K562 (cell line): ENCODE results near the gene FAM120AOS. TPM values are rescaled to one million over a fixed set of nuclear protein-coding genes. Genes with fewer than 3 reads are reported as not detected.

Source experiments
- ATAC-seq: fragments of 200-7000 bp; cut with Tn5 transposase; 3 replicates; pipeline ENCODE4 v1.9.1; 2020; ENCODE audit warnings: moderate library complexity
- BruUV-seq: library from RNA; stranded (reverse); fragments of 400-500 nt; replicated peaks from 2 replicates; lab custom pipeline; 2021; lab: Mats Ljungman, UMichigan
- CTCF ChIA-PET: fragments of 300-600 bp; formaldehyde crosslinking; extraction: SDS; loops from one replicate; lab custom pipeline; 2021; ENCODE audit warnings: low intra/inter-chr PET ratio; lab: Yijun Ruan, JAX
- POLR2A ChIA-PET: fragments of 300-600, 350-650 bp; sonication (Branson Sonifier 250); formaldehyde crosslinking; extraction: SDS; loops from one replicate; lab custom pipeline; 2021; ENCODE audit warnings: antibody characterized with exemption, inconsistent platforms; lab: Yijun Ruan, JAX
- DNase-seq, 4 experiments: peaks; one replicate each; pipeline versions ENCODE4 v3.0.0 to v3.0.0-alpha.2; 2011 to 2018; ENCODE audit warnings: low spot score in 3 of 4, mixed read lengths in 3 of 4; ENCODE audit errors: extremely low read depth in 1 of 4
- FAIRE-seq: peaks from 2 replicates; lab custom pipeline; 2011; peaks lifted over from hg19 to GRCh38; lab: Jason Lieb, UNC
- H2AFZ ChIP-seq: 2 replicates; pipeline ENCODE4 v1.6.0; 2011; ENCODE audit warnings: low read depth, low read length, control low read depth, inconsistent platforms
- H3K27ac ChIP-seq: fragments of 200-600 bp; 3 replicates; pipeline ENCODE4 v1.8.0; 2011; ENCODE audit warnings: low read depth, mild to moderate bottlenecking, control low read depth, inconsistent platforms, low read length, moderate library complexity, mixed read lengths; ENCODE audit errors: extremely low read depth
- H3K27me3 ChIP-seq, 2 experiments: fragments of 300-600 bp in 1 of 2; 2 replicates in 1 of 2; 3 replicates in 1 of 2; pipeline versions ENCODE4 v1.6.0 to v1.8.0; 2011; ENCODE audit warnings: inconsistent platforms in 2 of 2, low read length in 2 of 2, mild to moderate bottlenecking in 1 of 2, mixed read lengths in 1 of 2, moderate library complexity in 1 of 2; ENCODE audit not compliant: control insufficient read depth in 2 of 2, insufficient read depth in 2 of 2
- H3K36me3 ChIP-seq: fragments of 300-600 bp; 3 replicates; pipeline ENCODE4 v1.8.0; 2011; ENCODE audit warnings: mild to moderate bottlenecking, low read length, inconsistent platforms; ENCODE audit not compliant: control insufficient read depth, insufficient read depth
- H3K4me1 ChIP-seq, 2 experiments: fragments of 200-600 bp in 1 of 2; replicated peaks in 1 of 2; 2 replicates in 1 of 2; 3 replicates in 1 of 2; pipeline versions ENCODE4 v1.5.1 to v1.8.0; 2011; ENCODE audit warnings: inconsistent platforms in 2 of 2, low read length in 2 of 2, mild to moderate bottlenecking in 1 of 2, mixed read lengths in 1 of 2, moderate library complexity in 1 of 2; ENCODE audit not compliant: control insufficient read depth in 2 of 2, insufficient read depth in 2 of 2
- H3K4me2 ChIP-seq: 2 replicates; pipeline ENCODE4 v1.6.1; 2011; ENCODE audit warnings: low read length, control low read depth, inconsistent platforms, mixed read lengths; ENCODE audit not compliant: insufficient read depth
- H3K4me3 ChIP-seq: fragments of 200-600 bp; sonication (generic), shearing (Covaris generic); 2 replicates; pipeline ENCODE4 v1.5.1; 2016; ENCODE audit warnings: control low read depth, inconsistent platforms
- H3K79me2 ChIP-seq: fragments of 200-600 bp; 3 replicates; pipeline ENCODE4 v1.8.0; 2011; ENCODE audit warnings: low read length, inconsistent platforms; ENCODE audit not compliant: control insufficient read depth, insufficient read depth
- H3K9ac ChIP-seq, 2 experiments: 2 replicates each; pipeline versions ENCODE4 v1.6.0 to v1.6.1; 2011; ENCODE audit warnings: low read depth in 2 of 2, low read length in 2 of 2, control low read depth in 1 of 2, inconsistent platforms in 1 of 2, mild to moderate bottlenecking in 1 of 2, mixed read lengths in 1 of 2; ENCODE audit not compliant: insufficient read depth in 1 of 2
- H3K9me1 ChIP-seq: one replicate; pipeline ENCODE4 v1.6.0; 2011; ENCODE audit warnings: inconsistent platforms, mild to moderate bottlenecking, low read length, moderate library complexity; ENCODE audit not compliant: control insufficient read depth, insufficient read depth
- H3K9me3 ChIP-seq: replicated peaks from 2 replicates; pipeline ENCODE4 v1.5.1; 2011; ENCODE audit warnings: low read depth, low read length, inconsistent platforms; ENCODE audit not compliant: control insufficient read depth, insufficient read depth
- H4K20me1 ChIP-seq: replicated peaks from 2 replicates; pipeline ENCODE4 v1.6.1; 2011; ENCODE audit warnings: low read length, inconsistent platforms, mixed read lengths; ENCODE audit not compliant: control insufficient read depth, insufficient read depth
- EP300 ChIP-seq: IDR thresholded peaks from 2 replicates; pipeline ENCODE4 v1.6.1; 2012; ENCODE audit warnings: low read length, improper control_type of control experiment
- HLTF ChIP-seq: fragments of 450-650 bp; IDR thresholded peaks from 2 replicates; pipeline ENCODE4 v1.6.1; 2016
- NFE2L1 ChIP-seq: fragments of 450-650 bp; IDR thresholded peaks from 2 replicates; pipeline ENCODE4 v1.6.1; 2016; ENCODE audit warnings: missing genetic modification characterization, low read depth, mild to moderate bottlenecking, missing compliant biosample characterization, moderate library complexity, borderline replicate concordance
- ZNF175 ChIP-seq: fragments of 200-800 bp; sonication (Bioruptor generic); IDR thresholded peaks from 2 replicates; pipeline ENCODE4 v1.6.1; 2016; ENCODE audit warnings: low read depth, mild to moderate bottlenecking, missing genetic modification characterization, missing compliant biosample characterization
- ZNF23 ChIP-seq: fragments of 250-450 bp; sonication (Bioruptor Pico); IDR thresholded peaks from 2 replicates; pipeline ENCODE4 v1.4.0; 2020; ENCODE audit warnings: mild to moderate bottlenecking
- WGBS: fragments of 100-300 bp; shearing (Covaris generic); methylation state at CpG from one replicate; pipeline ENCODE4 v1.1.6; 2016; ENCODE audit warnings: low coverage, mixed read lengths; ENCODE audit not compliant: insufficient coverage; ENCODE audit errors: missing lambda C conversion rate; 5-methylcytosine and 5-hydroxymethylcytosine counted together
- in situ Hi-C: fragments of 300-500 bp; cut with MboI; formaldehyde crosslinking; loops from 4 replicates; pipeline ENCODE4 v1.15.0; 2018; ENCODE audit warnings: inconsistent platforms, mixed read lengths
- intact Hi-C: fragments of 100-400 bp; cut with micrococcal nuclease; formaldehyde crosslinking; loops from 2 replicates; pipeline ENCODE4 v1.14.2; 2022
- polyA plus RNA-seq, 8 experiments: library from polyadenylated mRNA; depleted of rRNA in 4 of 8; stranded (reverse) in 5 of 8; unstranded in 3 of 8; fragments of >200 nt; fragmentation: Nextera tagmentation in 2 of 8; fragmentation: Illumina TruSeq in 1 of 8; extraction: Ambion mirVana in 2 of 8; extraction: Trizol in 1 of 8; gene quantifications; 2 replicates each; pipeline versions ENCODE4 v1.2.1 to v1.2.3, GENCODE V29; 2011 to 2014; ENCODE audit warnings: inconsistent platforms in 1 of 8, missing spikeins in 1 of 8
- total RNA-seq, 7 experiments: library from RNA; depleted of rRNA in 6 of 7; stranded (reverse); fragments of >200 nt in 6 of 7; fragmentation: Illumina TruSeq in 2 of 7; extraction: Trizol in 2 of 7; gene quantifications; 2 replicates each; pipeline versions ENCODE4 v1.2.1 to v1.2.3, GENCODE V29; 2011 to 2021; ENCODE audit warnings: low replicate concordance in 1 of 7
- TF ChIP-seq, protein P1 (sequence below): fragments of 450-650 bp; formaldehyde crosslinking; IDR thresholded peaks from 2 replicates; pipeline ENCODE4 v1.4.0; 2020; ENCODE audit warnings: mild to moderate bottlenecking, moderate library complexity
- TF ChIP-seq, protein P2 (sequence below), 2 experiments: fragments of 200-800 bp in 1 of 2; sonication (Bioruptor generic) in 1 of 2; sonication (generic) in 1 of 2; formaldehyde crosslinking in 1 of 2; IDR thresholded peaks in 1 of 2; conservative IDR thresholded peaks in 1 of 2; 2 replicates each; pipeline versions ENCODE4 v1.5.0 to v1.6.1; 2016 to 2020; ENCODE audit warnings: missing compliant biosample characterization in 1 of 2, missing genetic modification characterization in 1 of 2, missing genetic modification reagents in 1 of 2

Gene FAM120AOS
- total and polyA plus RNA-seq, 9 of the 15 experiments (the other 6 are each of a cell fraction or from before 2014, with no cell fraction given): 18.8 to 53.4 (median 41.4) TPM

DNA sequence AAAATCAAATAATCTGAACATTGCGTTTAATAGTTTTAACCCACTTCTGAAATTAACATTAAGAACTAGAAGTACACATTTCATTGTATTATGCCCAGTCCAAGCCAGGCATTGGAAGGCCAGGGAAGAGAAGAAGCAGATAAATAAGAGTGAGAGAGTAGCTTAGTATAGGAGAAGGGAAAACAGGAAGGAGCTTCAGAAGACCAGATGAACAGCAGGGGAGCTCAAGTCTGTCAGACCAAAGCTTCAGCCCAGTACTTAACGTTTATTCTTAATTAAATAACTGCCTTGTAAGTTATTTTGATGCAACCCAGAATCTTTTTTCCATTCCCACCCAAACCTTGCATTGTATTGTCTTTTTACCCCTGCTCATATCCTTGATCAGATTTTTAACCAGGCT is 11.5 kb upstream of the FAM120AOS start:
- Histone ChIP-seq H3K4me3 (no peak overlapping the region), H3K9me1 (peaks cover 3% of the 10 kb centered on the region), H3K9ac (no peak overlapping the region), H3K79me2 (peaks cover 100% of the 10 kb centered on the region), H3K36me3 (peaks cover 16% of the 10 kb centered on the region; the same call in 2 of the 3 replicates), H4K20me1 (peaks cover 15% of the 10 kb centered on the region), H3K9me3 (no peaks in the 10 kb centered on the region), H2AFZ (no peak overlapping the region), H3K4me1 (peaks cover 8 to 31% of the 10 kb centered on the region in 2 experiments; a peak in 4 of 5 replicates), H3K27ac (peak overlapping the region; percentile 16; the same call in 2 of the 3 replicates), H3K27me3 (no peaks in the 10 kb centered on the region), H3K4me2 (no peak overlapping the region)
- CTCF ChIA-PET: no interaction called here
- intact Hi-C loops (no loop called here), in situ Hi-C loops (no loop called here)
- no TSS peak for BruUV-seq
- FAIRE-seq (no peak), DNase-seq (peak in 1 of 4 experiments; percentile 16), ATAC-seq (peak; percentile 61)
- 35% methylated on average over 2 of the region's 2 CpGs for WGBS
- POLR2A ChIA-PET: interaction anchor here (0.9 to 4.1 kb wide), 5 partner anchors 8 to 18 kb away, joined by 3 to 53 read pairs (median 4); partner anchors contain the start of gene FAM120AOS
- no peak for TF ChIP-seq ZNF23 (CRISPR knock-in tag)
- TF ChIP-seq, protein P1, sequence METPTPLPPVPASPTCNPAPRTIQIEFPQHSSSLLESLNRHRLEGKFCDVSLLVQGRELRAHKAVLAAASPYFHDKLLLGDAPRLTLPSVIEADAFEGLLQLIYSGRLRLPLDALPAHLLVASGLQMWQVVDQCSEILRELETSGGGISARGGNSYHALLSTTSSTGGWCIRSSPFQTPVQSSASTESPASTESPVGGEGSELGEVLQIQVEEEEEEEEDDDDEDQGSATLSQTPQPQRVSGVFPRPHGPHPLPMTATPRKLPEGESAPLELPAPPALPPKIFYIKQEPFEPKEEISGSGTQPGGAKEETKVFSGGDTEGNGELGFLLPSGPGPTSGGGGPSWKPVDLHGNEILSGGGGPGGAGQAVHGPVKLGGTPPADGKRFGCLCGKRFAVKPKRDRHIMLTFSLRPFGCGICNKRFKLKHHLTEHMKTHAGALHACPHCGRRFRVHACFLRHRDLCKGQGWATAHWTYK (CRISPR knock-in tag): no peak
- TF ChIP-seq HLTF: no peak
- no peak for TF ChIP-seq ZNF175 (CRISPR knock-in tag)
- no peak for TF ChIP-seq EP300
- TF ChIP-seq, protein P2, sequence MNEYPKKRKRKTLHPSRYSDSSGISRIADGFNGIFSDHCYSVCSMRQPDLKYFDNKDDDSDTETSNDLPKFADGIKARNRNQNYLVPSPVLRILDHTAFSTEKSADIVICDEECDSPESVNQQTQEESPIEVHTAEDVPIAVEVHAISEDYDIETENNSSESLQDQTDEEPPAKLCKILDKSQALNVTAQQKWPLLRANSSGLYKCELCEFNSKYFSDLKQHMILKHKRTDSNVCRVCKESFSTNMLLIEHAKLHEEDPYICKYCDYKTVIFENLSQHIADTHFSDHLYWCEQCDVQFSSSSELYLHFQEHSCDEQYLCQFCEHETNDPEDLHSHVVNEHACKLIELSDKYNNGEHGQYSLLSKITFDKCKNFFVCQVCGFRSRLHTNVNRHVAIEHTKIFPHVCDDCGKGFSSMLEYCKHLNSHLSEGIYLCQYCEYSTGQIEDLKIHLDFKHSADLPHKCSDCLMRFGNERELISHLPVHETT (CRISPR knock-in tag; conservative IDR thresholded peaks at IDR 0.05 in 1 of 2, IDR thresholded peaks at IDR 0.05 in 1 of 2): no peak
- no peak for TF ChIP-seq NFE2L1
